Hematopoietic multipotent progenitor cell treated with erythropoietin and hydrocortisone succinate and interleukin-3 and kit ligand, for 8 days (in vitro differentiated cells): ENCODE data around the gene TPST1.
"Not testable (repeated sequence)": the region's sequence is repeated elsewhere in the genome, so short reads cannot be mapped to it uniquely, and the experiment has no call there.

Experiments used
- DNase-seq: peaks from one replicate; pipeline ENCODE4 v3.0.0-alpha.2; 2015

TPST1 gene

DNA sequence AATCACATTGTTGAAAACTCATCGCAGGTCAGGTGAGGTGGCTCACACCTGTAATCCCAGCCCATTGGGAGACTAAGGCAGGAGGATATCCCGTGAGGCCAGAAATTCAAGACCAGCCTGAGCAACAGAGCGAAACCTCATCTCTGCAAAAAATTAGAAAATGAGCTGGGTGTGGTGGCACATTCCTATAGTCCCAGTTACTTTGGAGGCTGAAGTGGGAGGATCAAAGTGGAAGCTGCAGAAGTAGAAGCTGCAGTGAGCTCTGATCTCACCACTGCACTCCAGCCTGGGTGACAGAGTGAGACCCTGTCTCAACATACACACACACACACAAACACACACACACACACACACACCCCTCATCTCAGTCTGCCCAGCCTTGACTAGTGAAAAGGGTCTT lies 190.9 kb downstream of the TPST1 start:
- not testable (repeated sequence) for DNase-seq

GRCh38 chr7:66398841-66399240 lies 193.7 kb downstream of the TPST1 start:
- not testable (repeated sequence) for DNase-seq

DNA sequence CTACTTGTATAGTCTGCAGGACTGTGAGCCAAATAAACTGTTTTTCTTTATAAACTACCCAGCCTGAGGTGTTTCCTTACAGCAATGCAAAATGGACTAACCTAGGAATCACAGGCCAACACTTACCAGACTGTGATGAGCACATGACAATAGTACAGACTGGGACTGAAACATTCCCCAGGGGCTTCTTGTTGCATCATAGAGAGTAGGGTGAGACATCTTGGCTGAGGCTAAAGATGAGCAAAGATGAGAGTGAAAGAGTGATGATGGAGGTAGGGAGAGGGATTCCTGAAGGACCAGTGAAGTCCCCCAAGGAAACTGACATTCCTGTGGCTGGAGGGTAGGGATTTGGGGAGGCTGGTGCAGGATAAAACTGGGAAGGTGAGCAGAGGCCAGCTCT lies 194.4 kb downstream of the TPST1 start:
- no peak for DNase-seq

- no peak for DNase-seq
These were observed 195.3 kb downstream of the TPST1 start for GRCh38 chr7:66400400-66400799.

- not testable (repeated sequence) for DNase-seq
These were observed 196.0 kb downstream of the TPST1 start for GRCh38 chr7:66401126-66401525.

DNA sequence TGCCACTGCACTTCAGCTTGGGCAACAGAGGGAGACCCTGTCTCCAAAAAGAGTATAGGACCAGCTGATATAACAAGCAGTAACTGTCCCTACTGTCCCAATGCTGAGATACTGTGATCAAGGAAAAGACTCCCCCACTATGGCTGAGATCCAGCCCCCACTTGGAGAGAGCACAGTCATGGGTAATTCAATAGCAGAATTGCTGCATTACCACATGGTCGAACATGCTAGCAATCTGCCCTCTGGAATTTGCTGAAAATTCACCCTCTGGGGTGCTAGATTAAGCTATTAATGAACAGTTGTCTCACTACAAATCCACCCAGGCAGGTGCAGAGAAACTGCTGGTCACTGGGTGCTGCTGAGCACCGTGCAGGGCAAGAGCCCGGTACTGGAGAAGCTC lies 196.8 kb downstream of the TPST1 start:
- not testable (repeated sequence) for DNase-seq

- DNase-seq = no peak
These were observed 198.4 kb downstream of the TPST1 start for GRCh38 chr7:66403564-66403963.

DNA sequence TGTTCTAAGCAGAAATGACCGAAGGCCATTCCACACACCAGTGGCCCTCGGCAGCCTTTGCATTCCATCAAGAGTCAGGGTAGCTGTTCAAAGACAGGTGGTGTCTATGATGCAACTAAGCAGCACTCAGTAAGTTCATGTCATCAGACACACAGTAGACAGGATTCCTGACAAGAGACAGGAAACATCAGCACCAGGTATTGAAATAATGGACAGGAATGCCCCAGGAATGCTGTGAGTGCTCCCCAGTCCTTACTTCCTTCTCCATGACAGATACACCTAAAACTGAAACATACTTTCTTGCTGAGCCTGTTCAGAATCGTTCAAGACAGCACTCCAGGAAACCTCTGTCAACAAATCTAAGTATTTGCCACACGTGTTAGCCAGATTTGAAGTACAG lies 204.4 kb downstream of the TPST1 start:
- no peak for DNase-seq
